ENCODE data around the gene OLA1. TPM values are rescaled to one million over a fixed set of nuclear protein-coding genes. Genes with fewer than 3 reads are reported as not detected.

The OLA1 gene
- polyA plus RNA-seq, 3 donors: 24.9 to 72.3 (median 71.9) TPM

GRCh38 chr2:174047746-174048145 is 200.6 kb downstream of the OLA1 start:
- Histone ChIP-seq H3K4me3 (replicated peaks in 1 of 3; ENCODE audit: low read depth in 2 of 3, low read length in 3 of 3) (no peak overlapping the region), H3K9me3 (replicated peaks in 1 of 2; ENCODE audit: control insufficient read depth in 1 of 2, insufficient read depth in 1 of 2, low read length in 2 of 2) (peaks cover 0 to 3% of the 10 kb centered on the region in 2 donors), H3K27me3 (ENCODE audit: control insufficient read depth in 2 of 2, insufficient read depth in 2 of 2, low read length in 2 of 2) (no peaks in the 10 kb centered on the region), H2AFZ (ENCODE audit: insufficient read depth, low read depth, low read length, poor library complexity, severe bottlenecking) (no peak overlapping the region), H3K36me3 (replicated peaks in 1 of 2; ENCODE audit: control insufficient read depth in 1 of 2, insufficient read depth in 2 of 2, low read length in 2 of 2) (no peaks in the 10 kb centered on the region), H3K9ac (ENCODE audit: insufficient read depth, low read length, poor library complexity, severe bottlenecking) (no peak overlapping the region), H3K4me2 (replicated peaks; ENCODE audit: extremely low read depth, low read length, poor library complexity, severe bottlenecking) (no peak overlapping the region), H3K27ac (ENCODE audit: low read depth in 1 of 2, low read length in 2 of 2) (no peak overlapping the region), H4K20me1 (ENCODE audit: insufficient read depth, low read length) (no peaks in the 10 kb centered on the region), H3K4me1 (ENCODE audit: control insufficient read depth in 1 of 2, insufficient read depth in 2 of 2, low read length in 2 of 2) (peaks cover 16 to 18% of the 10 kb centered on the region in 2 donors), H3K79me2 (ENCODE audit: insufficient read depth, low read length) (no peaks in the 10 kb centered on the region)
- no peak for DNase-seq
- Mint-ChIP-seq H3K4me1 (peaks cover 17% of the 10 kb centered on the region), H3K36me3 (no peaks in the 10 kb centered on the region), H3K27me3 (ENCODE audit: low read depth in 3 of 3) (peaks cover 0 to 2% (median 0%) of the 10 kb centered on the region in 3 donors), H3K9me3 (peaks cover 0 to 5% (median 0%) of the 10 kb centered on the region in 7 donors), H3K27ac (no peak overlapping the region), H3K4me3 (no peak overlapping the region)
- TF ChIP-seq, protein P1, sequence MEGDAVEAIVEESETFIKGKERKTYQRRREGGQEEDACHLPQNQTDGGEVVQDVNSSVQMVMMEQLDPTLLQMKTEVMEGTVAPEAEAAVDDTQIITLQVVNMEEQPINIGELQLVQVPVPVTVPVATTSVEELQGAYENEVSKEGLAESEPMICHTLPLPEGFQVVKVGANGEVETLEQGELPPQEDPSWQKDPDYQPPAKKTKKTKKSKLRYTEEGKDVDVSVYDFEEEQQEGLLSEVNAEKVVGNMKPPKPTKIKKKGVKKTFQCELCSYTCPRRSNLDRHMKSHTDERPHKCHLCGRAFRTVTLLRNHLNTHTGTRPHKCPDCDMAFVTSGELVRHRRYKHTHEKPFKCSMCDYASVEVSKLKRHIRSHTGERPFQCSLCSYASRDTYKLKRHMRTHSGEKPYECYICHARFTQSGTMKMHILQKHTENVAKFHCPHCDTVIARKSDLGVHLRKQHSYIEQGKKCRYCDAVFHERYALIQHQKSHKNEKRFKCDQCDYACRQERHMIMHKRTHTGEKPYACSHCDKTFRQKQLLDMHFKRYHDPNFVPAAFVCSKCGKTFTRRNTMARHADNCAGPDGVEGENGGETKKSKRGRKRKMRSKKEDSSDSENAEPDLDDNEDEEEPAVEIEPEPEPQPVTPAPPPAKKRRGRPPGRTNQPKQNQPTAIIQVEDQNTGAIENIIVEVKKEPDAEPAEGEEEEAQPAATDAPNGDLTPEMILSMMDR (IDR thresholded peaks at IDR 0.05): no peak
- intact Hi-C loops (cut with micrococcal nuclease): no loop called here
- WGBS (ENCODE audit: insufficient coverage): 52% methylated on average over 9 of the region's 9 CpGs

DNA sequence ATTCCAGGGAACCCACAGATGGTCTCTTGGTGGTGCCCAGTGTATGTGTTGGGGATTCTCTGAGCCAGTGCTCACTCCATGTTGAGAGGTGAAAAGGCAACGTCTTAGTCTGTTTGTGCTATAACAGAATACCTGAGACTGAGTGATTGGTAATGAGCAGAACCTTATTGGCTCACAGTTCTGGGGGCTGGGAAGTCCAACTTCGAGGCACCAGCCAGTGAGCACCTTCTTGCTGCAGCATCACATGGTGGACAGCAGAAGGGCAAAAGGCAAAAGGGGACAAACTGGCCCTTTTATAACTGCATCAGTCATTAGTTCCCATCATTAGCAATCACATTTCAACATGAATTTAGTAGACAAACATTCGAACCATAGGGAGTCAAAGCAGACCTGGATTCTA is 202.2 kb downstream of the OLA1 start:
- Mint-ChIP-seq H3K27me3 (ENCODE audit: low read depth in 3 of 3) (peaks cover 0 to 2% (median 0%) of the 10 kb centered on the region in 3 donors), H3K36me3 (no peaks in the 10 kb centered on the region), H3K9me3 (peaks cover 0 to 5% (median 0%) of the 10 kb centered on the region in 7 donors), H3K4me3 (no peak overlapping the region), H3K4me1 (peaks cover 17% of the 10 kb centered on the region), H3K27ac (no peak overlapping the region)
- Histone ChIP-seq H2AFZ (ENCODE audit: insufficient read depth, low read depth, low read length, poor library complexity, severe bottlenecking) (no peak overlapping the region), H3K27me3 (ENCODE audit: control insufficient read depth in 2 of 2, insufficient read depth in 2 of 2, low read length in 2 of 2) (no peaks in the 10 kb centered on the region), H3K79me2 (ENCODE audit: insufficient read depth, low read length) (no peaks in the 10 kb centered on the region), H3K27ac (ENCODE audit: low read depth in 1 of 2, low read length in 2 of 2) (no peak overlapping the region), H3K4me2 (replicated peaks; ENCODE audit: extremely low read depth, low read length, poor library complexity, severe bottlenecking) (no peak overlapping the region), H3K4me3 (replicated peaks in 1 of 3; ENCODE audit: low read depth in 2 of 3, low read length in 3 of 3) (no peak overlapping the region), H4K20me1 (ENCODE audit: insufficient read depth, low read length) (no peaks in the 10 kb centered on the region), H3K9ac (ENCODE audit: insufficient read depth, low read length, poor library complexity, severe bottlenecking) (no peak overlapping the region), H3K4me1 (ENCODE audit: control insufficient read depth in 1 of 2, insufficient read depth in 2 of 2, low read length in 2 of 2) (peaks cover 16 to 18% of the 10 kb centered on the region in 2 donors), H3K36me3 (replicated peaks in 1 of 2; ENCODE audit: control insufficient read depth in 1 of 2, insufficient read depth in 2 of 2, low read length in 2 of 2) (no peaks in the 10 kb centered on the region), H3K9me3 (replicated peaks in 1 of 2; ENCODE audit: control insufficient read depth in 1 of 2, insufficient read depth in 1 of 2, low read length in 2 of 2) (peaks cover 0 to 3% of the 10 kb centered on the region in 2 donors)
- WGBS (ENCODE audit: insufficient coverage): 90% methylated on average over 2 of the region's 3 CpGs
- intact Hi-C loops (cut with micrococcal nuclease): no loop called here
- DNase-seq: no peak
- TF ChIP-seq, protein P1 (IDR thresholded peaks at IDR 0.05): no peak
